NCI-H128 (cell line): Measurements from ENCODE around the gene CST9L.

Source experiments
- DNase-seq: peaks from one replicate; lab custom pipeline; 2025; ENCODE audit not compliant: unreplicated experiment; lab: John Stamatoyannopoulos, UW

CST9L gene, protein sequence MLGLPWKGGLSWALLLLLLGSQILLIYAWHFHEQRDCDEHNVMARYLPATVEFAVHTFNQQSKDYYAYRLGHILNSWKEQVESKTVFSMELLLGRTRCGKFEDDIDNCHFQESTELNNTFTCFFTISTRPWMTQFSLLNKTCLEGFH

GRCh38 chr20:23568320-23568970 lies at the start of gene CST9L:
Gene CST9L (minus strand): TSS chr20:23568484. CDS start chr20:23568450, 34 bp downstream.
- DNase-seq, result no peak

GRCh38 chr20:23614163-23614562 lies 45.9 kb upstream of the CST9L start:
- DNase-seq, result no peak

- no peak for DNase-seq
These were observed 45.4 kb upstream of the CST9L start for GRCh38 chr20:23613676-23614075.

- no peak for DNase-seq
These were observed 44.1 kb upstream of the CST9L start for GRCh38 chr20:23612396-23612795.

DNA sequence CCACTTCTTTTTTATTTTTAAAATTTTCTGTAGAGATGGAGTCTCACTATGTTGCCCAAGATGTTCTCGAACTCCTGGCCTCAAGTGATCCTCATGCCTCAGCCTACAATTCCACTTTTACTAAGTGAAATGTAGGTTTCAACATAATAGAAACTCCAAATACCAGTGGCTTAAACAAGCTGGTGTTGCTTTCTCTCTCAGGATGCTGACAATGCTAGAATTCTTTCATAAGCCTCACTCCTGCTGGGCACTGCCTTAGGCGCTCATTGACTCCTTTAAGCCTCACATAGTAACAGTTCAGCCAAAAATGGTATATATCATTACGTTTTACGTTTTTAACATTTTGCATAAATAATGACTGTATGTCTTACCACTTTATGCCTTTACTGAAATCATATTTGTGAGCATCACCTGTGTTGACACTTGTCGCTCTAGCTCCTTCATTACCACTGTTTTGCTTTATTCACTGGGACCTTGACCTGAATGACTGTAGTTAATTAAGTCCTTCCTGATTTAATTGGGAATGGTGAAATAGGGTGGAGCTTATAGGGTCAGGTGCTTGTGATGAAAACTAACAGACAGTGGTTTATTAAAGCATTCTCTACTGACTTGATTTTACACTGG lies 41.3 kb upstream of the CST9L start:
- DNase-seq, result no peak

DNA sequence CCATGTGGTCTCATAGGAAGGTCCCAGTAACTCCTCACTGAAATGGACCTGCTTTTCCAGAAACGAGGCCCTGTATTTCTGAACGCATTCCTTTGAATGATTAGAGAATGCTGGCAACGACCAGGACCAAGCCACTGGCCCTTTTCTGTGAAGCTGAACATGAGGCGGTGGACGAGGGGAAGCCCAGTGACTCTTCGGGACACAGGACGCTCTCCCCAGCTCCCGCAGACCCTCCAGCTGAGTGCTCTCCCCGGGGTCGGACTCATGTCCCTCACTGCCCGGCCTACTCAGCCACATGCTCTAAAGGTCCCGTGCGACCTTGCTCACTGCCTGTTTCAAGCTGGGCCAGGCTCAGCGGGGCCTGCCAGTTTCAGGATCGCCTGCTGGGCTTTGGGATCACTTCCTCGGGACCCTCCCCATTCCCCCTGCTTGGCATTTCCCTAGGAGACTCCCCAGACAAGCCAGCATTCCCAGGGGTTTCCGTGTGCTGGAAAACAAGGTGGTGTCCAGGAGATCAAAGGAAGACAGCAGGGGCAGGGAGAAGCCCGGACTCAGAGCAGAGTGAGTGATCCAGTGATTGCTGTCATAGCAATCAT lies 40.1 kb upstream of the CST9L start:
- DNase-seq, result no peak

DNA sequence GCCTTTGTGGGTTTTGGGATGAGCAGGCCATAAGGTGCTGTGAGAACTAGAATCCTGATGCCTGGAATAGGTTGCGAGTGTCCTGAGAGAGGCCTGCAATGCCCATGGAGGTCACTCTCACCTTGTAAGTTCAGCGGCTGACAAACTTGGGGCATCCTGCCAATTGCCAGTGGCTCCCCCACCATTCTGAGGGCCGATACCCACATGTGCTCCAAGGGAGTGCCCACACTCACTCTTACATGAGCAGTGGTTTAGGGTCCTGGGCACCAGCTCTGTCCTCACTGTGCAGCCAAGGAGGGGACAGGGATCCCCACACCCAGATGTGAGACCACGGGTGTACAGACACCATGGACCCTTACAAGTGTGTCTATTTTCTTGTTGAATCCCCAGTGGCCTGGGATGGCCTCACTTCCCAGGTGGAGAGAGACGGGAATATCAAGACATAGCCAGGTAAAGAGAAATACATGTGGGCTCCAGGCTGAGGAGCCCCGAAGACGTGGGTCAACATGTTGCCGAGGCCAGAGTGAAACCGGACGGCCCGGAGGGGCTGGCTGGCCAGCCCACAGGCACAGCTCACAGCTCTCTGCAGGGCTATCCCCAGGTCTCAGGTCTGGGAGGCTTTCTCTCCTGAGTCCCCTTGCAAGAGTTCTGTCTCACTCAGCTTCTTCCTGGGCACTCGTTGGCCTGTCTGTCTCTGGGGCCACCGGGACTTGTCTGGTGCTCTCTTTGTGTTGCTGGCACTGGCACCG lies 39.4 kb upstream of the CST9L start:
- no peak for DNase-seq

GRCh38 chr20:23606652-23607049 lies 38.4 kb upstream of the CST9L start:
- peak; percentile 45 for DNase-seq

DNA sequence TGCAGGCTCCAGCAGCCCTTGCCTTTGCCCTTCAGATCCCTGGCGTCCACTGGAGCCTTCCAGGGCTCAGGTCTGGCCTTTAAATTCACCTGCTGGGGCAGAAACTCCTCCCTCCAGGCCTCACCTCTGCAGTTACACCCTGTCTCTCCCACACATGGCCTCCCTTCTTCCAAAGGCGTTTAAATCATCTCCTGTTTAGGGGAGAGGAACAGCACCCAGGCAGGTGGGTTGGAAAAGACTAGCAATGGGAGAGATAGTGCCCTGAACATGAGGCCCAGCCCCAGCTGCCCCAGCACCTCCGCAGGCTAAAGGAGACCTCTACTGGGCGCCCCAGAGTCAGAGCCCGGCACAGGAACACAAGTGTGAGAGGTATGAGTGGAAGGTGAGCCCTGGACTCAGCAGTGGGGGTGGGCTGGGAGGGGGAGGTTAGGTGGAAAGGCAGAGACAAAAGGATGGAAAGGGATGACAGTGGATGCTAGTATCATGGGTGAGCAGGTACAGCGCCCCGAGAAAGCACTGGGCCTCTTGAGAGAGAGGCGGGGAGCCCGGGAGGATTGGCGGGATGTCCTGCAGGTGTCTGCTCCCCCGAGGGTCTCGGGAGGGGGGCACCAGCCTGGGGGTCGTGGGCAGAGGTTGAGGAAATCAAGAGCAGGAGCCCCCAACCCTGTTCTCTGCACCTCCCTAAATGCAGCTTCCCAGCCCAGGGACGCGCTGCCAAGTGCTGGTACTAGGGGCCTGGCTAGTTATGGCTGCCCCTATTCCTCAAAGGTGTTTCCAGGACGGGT lies 37.8 kb upstream of the CST9L start, which contains the start of gene CST9:
Gene CST9, minus strand, starts transcription at position 51 of the 785 bp plus-strand sequence. CDS start 53 bp downstream, outside the sequence.
- no peak for DNase-seq

GRCh38 chr20:23604306-23604705 lies 36.0 kb upstream of the CST9L start:
- no peak for DNase-seq

DNA sequence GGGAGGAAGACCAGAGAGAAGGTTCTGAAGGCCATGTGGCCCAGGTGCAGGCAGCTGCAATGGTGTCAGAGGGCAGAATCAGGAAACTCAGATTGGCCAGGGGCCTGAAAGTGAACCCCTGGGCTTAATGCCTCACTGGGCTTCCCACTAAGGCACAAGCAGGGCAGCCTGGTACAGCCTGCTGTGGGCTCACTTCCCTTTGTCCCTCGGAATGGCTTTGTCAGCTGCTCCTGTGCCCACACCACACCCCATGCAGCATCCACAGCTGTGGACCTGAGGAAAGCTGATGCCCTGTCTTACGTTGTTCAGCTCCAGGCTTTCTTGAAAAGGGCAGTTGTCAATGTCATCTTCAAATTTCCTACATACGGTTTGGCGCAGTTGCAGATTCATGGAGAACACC lies 35.0 kb upstream of the CST9L start:
- no peak for DNase-seq

DNA sequence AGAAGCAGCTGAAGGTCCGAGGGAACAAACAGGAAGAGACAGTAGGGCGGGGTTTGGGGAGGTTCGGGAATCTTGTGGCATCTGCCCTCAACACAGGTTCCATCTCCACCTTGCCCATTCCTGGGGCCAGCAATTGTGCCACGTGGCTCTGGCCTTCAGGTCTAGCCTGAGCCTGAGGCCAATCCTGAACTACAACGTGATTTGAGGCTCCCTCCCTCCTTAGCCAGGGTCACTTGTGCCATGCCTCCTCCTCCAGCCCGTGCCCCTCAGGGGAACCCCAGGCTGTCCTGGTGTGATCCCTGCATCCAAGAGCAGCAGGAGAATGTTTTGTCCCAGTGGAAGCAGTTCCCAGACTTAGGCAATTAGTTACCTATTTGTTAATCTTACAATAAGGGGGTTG lies 34.4 kb upstream of the CST9L start:
- no peak for DNase-seq

GRCh38 chr20:23602241-23602640 lies 34.0 kb upstream of the CST9L start:
- no peak for DNase-seq

DNA sequence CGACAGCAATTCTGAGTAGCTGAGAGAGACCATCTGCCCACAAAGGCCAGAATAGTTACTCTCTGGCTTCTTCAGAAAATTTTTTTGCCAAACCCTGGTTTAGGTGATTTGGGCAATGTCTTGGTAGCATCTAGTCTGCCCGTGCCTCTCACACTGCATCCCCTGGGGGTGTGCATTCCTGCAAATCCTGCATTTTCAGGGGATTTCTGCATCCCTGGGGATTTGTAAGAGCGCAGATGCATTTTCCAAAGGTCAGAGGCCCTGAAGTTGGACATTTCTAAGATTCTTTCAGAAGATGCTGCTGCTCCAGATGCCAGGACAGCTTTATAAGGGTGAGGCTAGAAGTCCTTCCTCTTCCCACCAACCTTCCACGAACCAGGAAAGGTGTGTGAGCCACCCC lies 33.4 kb upstream of the CST9L start:
- DNase-seq, result no peak

GRCh38 chr20:23598481-23598880 lies 30.2 kb upstream of the CST9L start:
- DNase-seq, result no peak

DNA sequence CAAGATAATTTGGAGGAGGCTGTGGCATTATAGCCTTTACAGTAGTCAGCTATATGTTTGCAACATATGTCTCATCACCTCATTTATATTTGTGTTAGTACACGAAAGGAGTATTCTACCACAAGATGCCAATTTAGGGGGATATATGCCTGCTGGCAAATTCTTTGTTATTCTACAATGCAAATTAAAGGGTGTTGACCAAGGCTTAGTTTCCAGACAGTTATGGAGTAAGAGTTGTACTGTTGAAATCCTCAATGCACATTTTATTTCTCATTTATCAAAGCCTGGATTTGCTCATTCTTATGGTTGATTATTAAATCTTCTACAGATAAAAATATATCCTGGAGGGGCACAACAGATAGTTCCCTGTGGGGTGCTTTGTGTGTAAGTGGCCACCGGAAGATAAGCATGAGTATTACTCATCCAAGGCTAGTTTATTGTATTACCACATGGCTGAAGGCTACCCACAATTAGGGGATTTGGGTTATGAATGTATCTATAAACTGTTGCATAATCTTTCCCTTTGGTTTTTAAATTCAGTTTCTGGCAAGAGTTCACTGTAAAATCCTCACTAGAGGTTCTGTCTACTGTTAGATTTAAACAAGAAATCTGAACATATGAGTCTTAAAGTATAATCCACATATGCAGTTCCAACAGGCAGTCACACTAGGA lies 28.4 kb upstream of the CST9L start:
- DNase-seq, result no peak

- DNase-seq, result no peak
These were observed 27.7 kb upstream of the CST9L start for GRCh38 chr20:23595941-23596340.

DNA sequence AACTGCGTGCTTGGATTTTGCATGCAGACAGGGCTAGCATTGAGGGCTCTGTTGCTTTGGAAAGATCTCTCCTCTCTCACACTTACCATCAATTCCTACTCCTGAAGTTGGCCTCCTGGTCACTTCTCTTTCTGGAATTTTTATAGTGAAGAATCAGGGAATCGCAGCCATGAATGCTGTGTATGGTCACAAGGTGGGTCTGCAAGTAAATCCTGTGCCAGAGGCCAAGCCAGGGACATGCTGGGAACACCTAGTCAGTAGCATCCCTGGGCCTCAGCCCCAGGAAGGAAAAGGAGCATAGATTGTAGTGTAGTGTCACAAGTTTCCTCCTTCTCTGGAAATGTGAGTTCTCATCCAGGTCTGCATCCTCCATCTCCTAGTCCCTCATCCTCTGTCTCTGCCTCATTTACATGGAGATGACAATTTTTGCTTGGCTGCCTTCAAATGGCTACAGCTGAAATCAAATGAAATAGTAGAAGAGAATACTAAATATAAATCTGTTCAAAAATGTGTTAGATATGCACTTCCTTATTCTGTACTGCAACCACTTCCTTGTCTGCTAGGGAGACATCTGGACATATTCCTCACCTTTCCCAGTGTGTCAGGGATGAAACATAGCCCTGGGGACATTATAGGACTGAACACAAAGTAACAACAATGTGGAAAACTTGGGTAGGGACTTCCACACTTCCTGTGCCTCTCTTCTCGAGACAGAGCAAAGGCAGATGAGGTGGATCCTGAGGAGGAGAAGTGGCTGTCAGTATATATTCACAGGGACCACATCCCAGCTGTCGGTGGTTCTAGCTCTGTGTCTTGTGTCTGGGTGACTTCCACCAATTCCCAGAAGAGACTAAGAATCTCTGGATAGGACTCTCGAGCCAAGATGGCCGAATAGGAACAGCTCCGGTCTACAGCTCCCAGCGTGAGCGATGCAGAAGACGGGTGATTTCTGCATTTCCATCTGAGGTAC lies 20.4 kb upstream of the CST9L start:
- no peak for DNase-seq

DNA sequence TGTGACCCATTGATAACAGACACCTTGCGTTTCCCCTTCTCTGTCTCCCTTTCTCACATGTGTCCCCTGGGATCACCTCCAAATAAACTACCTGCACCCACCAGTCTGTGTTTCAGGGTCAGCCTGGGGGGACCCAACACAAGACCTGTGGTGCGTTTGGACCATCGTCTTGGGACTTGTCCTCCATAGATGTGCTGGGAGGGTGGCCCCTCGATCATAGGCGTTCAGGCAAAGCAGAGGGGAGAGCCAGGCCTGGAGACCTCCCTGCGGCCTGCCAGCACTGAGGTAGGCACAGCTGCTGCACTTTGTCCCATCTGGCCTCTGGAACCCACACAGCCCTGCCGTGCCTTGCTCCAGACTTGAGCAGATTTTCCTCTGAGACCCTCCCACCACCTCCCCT lies 19.3 kb upstream of the CST9L start:
- DNase-seq, result no peak
